HEK293 (cell line): ENCODE measurements around the gene C6orf47.

Experiments used
- BCL11A ChIP-seq: fragments of 450-650 bp; formaldehyde crosslinking; IDR thresholded peaks from 2 replicates; pipeline ENCODE4 v1.5.1; 2016; ENCODE audit warnings: low read depth, missing biosample characterization, missing genetic modification characterization
- ZNF18 ChIP-seq: fragments of 450-650 bp; formaldehyde crosslinking; IDR thresholded peaks from 2 replicates; pipeline ENCODE4 v1.5.1; 2016; ENCODE audit warnings: missing biosample characterization, missing genetic modification characterization
- ZNF488 ChIP-seq: fragments of 450-650 bp; formaldehyde crosslinking; IDR thresholded peaks from 2 replicates; pipeline ENCODE4 v1.5.1; 2016; ENCODE audit warnings: missing biosample characterization, missing genetic modification characterization
- ZNF530 ChIP-seq: fragments of 450-650 bp; formaldehyde crosslinking; IDR thresholded peaks from 2 replicates; pipeline ENCODE4 v1.5.1; 2016; ENCODE audit warnings: low read depth, missing biosample characterization, missing genetic modification characterization
- ZNF549 ChIP-seq: fragments of 450-650 bp; IDR thresholded peaks from 2 replicates; pipeline ENCODE4 v1.5.1; 2018; ENCODE audit warnings: missing biosample characterization, missing genetic modification characterization, mild to moderate bottlenecking, inconsistent platforms, moderate library complexity
- ZNF76 ChIP-seq: fragments of 450-650 bp; formaldehyde crosslinking; IDR thresholded peaks from 2 replicates; pipeline ENCODE4; 2016; ENCODE audit warnings: low read depth, missing biosample characterization, missing genetic modification characterization, borderline replicate concordance
- ZSCAN4 ChIP-seq: fragments of 450-650 bp; formaldehyde crosslinking; IDR thresholded peaks from 2 replicates; pipeline ENCODE4 v1.5.1; 2017; ENCODE audit warnings: missing biosample characterization, missing genetic modification characterization
- ZSCAN5A ChIP-seq: fragments of 450-650 bp; formaldehyde crosslinking; IDR thresholded peaks from 2 replicates; pipeline ENCODE4 v1.5.1; 2016; ENCODE audit warnings: missing biosample characterization, missing genetic modification characterization
- TF ChIP-seq, protein P1 (sequence below): fragments of 450-650 bp; formaldehyde crosslinking; IDR thresholded peaks from 2 replicates; pipeline ENCODE4 v1.5.1; 2016; ENCODE audit warnings: missing biosample characterization, missing genetic modification characterization
- TF ChIP-seq, protein P2 (sequence below): fragments of 450-650 bp; formaldehyde crosslinking; IDR thresholded peaks from 2 replicates; pipeline ENCODE4; 2016; ENCODE audit warnings: missing biosample characterization, missing genetic modification characterization
- TF ChIP-seq, protein P3 (sequence below): fragments of 450-650 bp; formaldehyde crosslinking; optimal IDR thresholded peaks from 2 replicates; pipeline ENCODE3; 2016; ENCODE audit warnings: missing biosample characterization, mild to moderate bottlenecking, missing genetic modification characterization

- TF ChIP-seq, protein P1, sequence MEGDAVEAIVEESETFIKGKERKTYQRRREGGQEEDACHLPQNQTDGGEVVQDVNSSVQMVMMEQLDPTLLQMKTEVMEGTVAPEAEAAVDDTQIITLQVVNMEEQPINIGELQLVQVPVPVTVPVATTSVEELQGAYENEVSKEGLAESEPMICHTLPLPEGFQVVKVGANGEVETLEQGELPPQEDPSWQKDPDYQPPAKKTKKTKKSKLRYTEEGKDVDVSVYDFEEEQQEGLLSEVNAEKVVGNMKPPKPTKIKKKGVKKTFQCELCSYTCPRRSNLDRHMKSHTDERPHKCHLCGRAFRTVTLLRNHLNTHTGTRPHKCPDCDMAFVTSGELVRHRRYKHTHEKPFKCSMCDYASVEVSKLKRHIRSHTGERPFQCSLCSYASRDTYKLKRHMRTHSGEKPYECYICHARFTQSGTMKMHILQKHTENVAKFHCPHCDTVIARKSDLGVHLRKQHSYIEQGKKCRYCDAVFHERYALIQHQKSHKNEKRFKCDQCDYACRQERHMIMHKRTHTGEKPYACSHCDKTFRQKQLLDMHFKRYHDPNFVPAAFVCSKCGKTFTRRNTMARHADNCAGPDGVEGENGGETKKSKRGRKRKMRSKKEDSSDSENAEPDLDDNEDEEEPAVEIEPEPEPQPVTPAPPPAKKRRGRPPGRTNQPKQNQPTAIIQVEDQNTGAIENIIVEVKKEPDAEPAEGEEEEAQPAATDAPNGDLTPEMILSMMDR (tag by site-specific recombination): no peak
- no peak for TF ChIP-seq ZNF18 (tag by site-specific recombination)
- TF ChIP-seq ZSCAN5A (tag by site-specific recombination): no peak
- no peak for TF ChIP-seq ZNF549 (tag by site-specific recombination)
- TF ChIP-seq ZSCAN4 (tag by site-specific recombination): no peak
- TF ChIP-seq, protein P2, sequence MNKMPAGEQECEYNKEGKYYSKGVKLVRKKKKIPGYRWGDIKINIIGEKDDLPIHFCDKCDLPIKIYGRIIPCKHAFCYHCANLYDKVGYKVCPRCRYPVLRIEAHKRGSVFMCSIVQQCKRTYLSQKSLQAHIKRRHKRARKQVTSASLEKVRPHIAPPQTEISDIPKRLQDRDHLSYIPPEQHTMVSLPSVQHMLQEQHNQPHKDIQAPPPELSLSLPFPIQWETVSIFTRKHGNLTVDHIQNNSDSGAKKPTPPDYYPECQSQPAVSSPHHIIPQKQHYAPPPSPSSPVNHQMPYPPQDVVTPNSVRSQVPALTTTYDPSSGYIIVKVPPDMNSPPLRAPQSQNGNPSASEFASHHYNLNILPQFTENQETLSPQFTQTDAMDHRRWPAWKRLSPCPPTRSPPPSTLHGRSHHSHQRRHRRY: no peak
- no peak for TF ChIP-seq ZNF530 (tag by site-specific recombination)
- TF ChIP-seq ZNF76: no peak
- no peak for TF ChIP-seq ZNF488
- no peak for TF ChIP-seq BCL11A (tag by site-specific recombination)
- TF ChIP-seq, protein P3, sequence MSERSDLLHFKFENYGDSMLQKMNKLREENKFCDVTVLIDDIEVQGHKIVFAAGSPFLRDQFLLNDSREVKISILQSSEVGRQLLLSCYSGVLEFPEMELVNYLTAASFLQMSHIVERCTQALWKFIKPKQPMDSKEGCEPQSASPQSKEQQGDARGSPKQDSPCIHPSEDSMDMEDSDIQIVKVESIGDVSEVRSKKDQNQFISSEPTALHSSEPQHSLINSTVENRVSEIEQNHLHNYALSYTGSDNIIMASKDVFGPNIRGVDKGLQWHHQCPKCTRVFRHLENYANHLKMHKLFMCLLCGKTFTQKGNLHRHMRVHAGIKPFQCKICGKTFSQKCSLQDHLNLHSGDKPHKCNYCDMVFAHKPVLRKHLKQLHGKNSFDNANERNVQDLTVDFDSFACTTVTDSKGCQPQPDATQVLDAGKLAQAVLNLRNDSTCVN (tag by site-specific recombination): no peak
Measured at GRCh38 chr6:31639043-31639442, 21.5 kb downstream of the C6orf47 start.
